Glomerular endothelial cell (primary cell): ENCODE data around the gene MED13L. TPM values are rescaled to one million over a fixed set of nuclear protein-coding genes. Genes with fewer than 3 reads are reported as not detected.

ENCODE experiments used
- DNase-seq: peaks from one replicate; pipeline ENCODE4 v3.0.0-alpha.2; 2011; ENCODE audit warnings: low read depth, low spot score; ENCODE audit errors: extremely low read depth
- total RNA-seq: library from RNA; depleted of rRNA; stranded (reverse); fragments of >200 nt; gene quantifications from 2 replicates; pipeline ENCODE4 v1.2.3, GENCODE V29; 2015

The MED13L gene
- total RNA-seq, result 54.6 and 57.5 TPM in 2 replicates

DNA sequence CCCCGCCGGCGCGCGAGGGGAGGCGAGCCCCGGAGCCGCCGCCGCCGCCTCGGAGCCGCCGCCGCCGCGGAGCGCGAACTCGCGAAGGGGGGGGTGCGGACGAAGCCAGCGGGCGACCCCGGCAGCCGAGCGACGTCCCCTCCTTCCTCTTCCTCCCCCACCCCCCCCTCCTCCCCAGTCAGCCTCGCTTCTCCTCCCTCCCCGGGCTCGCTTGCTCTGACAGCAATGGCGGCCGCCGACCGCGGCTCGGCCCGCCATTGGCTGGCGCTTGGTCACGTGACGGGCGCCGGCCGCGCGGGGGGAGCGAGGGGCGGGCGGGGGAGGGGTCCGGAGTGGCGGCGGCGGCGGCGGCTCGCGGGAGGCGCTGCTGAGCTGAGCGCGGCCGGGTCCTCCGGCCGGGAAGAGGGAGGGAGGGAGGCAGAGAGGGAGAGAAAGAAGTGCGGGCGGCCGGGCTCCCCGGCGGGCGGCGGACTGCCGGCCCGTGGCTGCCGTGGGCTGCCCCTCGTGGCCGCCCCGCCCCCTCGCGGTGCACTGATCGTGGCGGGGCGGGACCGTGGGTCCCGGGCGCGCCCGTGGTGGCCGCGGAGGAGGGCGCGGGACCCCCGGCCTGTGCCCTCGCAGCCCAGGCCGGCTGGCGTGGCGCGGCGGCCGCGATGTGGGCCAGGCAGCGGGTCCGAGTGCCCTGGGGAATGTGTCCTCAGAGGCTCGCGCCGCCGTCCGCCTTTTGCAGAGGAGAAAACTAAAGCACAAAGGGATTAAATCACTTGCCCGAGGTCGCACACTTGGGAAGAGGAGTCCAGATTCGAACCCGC, at the start of gene MED13L:
Gene MED13L, minus strand, starts transcription at position 227 of the 812 bp plus-strand sequence. CDS start 562 bp downstream, outside the sequence.
- no peak for DNase-seq

DNA sequence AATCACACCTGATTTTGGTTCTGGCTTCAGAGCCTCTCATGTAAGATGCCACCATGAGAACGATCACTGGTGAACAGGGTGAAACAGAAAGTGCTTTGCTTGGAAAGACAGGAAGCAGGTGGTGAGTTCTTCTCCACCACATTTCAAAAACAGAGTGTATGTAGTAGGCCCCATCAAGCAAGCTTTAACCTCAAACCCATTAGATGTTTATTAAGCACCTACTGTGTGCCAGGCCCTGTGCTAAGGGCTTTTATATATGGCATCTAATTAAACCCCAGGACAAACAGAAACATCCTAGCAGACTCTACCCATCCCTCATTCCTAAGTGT, 47.8 kb upstream of the MED13L start:
- no peak for DNase-seq

DNA sequence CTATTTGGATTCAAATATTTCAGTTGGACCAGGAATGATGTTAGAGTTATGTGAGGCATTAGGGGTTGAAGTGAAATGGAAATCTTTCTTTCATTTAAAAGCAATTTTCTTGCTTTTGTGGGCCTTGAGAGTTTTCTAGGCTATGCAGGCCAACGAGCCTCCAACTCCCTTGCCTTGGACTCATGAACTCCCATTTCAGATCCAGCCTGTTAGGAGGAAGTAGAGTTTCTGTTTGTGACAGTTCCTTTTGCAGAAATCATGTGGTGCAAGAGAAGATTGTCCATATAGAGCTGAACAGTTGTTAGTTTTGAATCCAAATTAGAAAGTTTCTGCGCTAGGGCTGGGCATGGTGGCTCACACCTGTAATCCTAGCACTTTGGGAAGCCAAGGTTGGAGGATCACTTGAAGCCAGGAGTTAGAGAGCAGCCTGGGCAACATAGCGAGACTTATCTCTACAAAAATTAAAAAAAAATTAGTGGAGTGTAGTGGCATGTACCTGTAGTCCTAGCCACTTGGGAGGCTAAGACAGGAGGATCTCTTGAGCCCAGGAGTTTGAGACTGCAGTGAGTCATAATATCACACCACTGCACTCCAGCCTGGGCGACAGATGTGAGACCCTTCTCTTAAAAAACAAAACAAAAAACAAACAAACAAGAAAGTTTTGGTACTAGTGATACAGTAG, 47.3 kb upstream of the MED13L start:
- DNase-seq, result no peak

DNA sequence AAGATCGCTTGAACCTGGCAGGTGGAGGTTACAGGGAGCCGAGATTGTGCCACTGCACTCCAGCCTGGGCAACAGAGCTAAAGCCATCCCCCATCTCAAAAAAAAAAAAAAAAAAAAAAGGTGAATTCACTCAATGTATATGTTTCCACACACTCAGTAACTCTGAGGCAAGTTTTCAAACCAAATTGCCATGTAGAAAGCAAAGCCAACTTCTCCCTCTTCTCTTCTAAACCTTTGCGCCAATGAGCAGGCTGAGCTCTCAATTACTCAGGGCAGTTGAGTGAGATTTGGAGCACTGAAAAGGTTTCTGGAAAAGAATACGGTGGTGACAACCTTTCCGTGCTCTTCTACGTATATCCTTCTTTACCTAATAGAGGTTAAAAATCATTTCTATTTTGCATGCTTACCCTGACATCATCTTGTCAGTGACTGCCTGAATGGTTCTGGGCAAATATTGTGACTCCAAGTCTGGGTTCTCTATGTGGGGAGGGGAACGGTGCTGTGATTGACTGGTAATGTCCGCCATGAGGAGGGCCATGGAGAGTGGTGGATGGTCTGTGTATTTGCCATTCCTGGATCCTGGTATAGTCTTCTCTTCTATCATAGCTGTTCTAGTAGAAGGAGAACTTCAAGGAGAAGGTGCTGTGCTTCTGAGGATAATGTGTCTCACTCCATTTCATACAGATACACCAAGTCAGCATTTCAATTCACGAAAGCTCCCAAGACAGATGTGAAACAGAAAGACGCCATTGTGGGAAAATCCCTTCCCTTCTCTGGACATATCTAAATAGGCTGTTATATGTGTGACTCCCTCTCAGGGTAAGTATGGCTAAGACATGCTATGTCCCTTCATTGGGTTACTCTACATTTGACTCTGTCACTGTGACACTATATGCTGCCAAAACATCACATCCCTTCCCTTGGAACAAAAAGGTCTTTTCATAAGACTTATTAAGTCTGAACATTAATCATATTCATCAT, 46.2 kb upstream of the MED13L start:
- no peak for DNase-seq

DNA sequence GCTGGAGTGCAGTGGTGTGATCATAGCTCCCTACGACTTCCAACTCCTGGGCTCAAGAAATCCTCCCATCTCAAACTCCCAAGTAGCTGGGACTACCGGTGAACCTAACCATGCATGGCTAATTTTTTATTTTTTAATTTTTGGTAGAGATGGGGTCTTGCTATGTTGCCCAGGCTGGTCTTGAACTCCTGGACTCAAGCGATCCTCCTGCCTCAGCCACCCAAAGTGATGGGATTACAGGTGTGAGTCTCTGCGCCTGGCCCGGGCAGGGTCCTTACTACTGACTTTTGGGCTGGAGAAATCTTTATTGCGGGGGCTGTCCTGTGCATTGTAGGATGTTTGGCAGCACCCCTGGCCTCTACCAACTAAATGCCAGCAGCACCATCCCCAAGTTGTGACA, 44.4 kb upstream of the MED13L start:
- no peak for DNase-seq

DNA sequence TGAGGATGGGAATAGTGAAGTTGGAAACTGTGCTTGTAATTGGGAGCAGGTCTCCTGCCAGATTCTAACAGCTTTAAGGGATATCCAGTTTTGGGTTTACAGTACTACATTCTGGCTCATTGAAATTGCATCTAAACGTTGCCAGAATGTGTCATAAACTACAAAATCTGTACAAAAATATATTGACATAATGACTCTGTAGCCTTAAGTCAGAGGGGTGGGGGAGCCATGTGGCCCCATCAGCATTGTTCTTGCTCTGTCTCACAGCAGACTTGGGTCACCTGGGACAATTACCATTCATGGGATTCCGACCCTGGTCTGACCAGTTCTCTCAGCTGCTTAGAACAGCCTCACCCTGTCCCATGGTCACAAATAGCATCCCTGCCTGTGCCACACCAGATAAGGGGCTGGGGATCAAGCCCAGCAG, 43.3 kb upstream of the MED13L start:
- DNase-seq, result no peak

DNA sequence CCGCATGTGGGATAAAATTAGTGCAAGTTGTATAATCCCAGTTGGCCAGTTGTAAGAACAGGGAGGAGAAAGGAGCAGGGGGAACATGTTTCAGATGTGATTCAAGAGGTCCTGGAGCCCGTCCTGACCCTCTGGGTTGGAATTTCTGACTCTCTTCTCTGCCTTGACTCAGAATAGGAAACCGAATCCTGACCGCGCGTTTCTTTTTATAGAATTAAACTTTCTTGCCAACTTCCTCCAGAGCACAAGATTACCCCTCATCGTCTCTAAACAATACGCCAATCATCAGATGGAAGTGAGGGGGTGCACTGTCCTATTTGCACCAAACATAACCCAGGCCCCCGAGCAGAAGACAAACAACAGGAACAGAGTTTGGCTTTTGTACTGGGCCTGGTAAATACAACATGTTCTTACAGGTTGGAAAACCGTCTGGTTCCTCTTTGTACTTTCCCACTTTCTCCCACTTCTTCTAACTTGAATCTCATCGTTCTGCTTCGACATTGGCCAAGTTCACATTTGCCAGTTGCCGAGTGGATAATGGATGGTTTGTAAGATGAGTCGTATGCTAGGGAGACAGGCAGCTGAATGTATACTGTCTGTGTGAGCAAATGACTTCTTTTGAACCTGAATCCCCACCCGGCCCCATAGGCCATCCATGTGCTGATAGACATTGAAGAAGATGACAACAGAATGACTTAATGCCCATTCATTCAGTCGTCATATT, 42.6 kb upstream of the MED13L start:
- DNase-seq, result no peak

DNA sequence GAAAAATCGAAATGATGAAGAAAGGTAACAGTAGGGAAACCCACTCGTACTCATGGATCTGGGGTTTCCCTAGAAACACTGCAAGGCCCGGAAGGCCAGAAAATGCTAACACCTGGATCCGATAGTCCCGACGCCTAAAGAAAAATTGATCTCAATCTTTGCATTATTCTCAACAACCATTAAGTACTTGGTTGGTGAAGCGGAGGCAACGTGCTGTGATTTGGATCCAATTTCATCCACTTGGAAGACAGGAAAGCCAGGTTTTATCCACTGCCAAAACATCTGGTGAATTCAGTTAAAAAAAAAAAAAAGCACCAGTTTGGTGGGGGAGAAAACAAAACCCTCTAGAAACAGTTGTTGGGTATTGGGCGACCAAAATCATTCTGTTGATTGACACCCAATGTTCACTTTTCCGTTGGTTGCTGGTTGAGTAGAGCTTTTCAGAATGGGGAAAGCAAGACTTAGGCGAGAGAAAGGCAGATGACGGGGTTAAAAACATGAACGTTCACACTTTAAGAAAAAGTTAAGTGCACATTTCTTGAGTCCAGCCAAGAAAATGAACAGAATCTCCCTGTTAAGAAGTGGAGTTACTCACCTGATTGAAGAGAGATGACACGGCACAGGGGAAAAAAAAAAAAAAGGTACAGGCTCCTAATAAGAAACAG, 41.9 kb upstream of the MED13L start:
- DNase-seq, result no peak

DNA sequence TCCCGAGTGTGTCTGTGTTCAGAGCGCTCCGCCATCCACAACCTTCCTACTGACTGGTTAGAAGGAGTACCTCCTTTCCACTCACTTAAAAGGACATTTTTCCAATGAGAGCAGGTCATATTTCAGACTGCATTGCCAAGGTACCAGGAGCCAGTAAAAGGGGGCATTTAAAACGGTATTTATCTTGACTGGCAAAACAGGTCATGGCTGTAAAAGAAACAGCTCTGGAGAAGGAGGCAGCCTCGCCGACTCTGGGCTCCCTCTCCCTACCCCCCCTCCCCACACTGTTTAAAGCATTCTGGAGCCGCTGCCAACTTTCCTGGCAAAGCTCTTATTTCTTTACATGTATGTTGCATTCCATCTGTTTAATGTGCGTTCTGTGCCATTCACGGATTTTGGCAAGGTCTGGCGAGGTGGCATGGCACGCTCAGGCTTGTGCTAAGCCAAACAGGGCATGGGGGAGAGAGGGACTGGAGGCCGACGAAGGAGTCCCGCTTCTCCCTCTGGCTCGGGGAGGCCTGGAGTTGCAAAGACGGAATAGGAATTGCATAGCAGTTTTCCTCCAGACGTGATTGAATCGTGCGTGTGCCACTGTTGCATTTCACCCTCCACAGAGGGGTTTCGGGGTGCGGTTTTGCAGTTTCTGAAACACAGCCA, 41.2 kb upstream of the MED13L start:
- no peak for DNase-seq

DNA sequence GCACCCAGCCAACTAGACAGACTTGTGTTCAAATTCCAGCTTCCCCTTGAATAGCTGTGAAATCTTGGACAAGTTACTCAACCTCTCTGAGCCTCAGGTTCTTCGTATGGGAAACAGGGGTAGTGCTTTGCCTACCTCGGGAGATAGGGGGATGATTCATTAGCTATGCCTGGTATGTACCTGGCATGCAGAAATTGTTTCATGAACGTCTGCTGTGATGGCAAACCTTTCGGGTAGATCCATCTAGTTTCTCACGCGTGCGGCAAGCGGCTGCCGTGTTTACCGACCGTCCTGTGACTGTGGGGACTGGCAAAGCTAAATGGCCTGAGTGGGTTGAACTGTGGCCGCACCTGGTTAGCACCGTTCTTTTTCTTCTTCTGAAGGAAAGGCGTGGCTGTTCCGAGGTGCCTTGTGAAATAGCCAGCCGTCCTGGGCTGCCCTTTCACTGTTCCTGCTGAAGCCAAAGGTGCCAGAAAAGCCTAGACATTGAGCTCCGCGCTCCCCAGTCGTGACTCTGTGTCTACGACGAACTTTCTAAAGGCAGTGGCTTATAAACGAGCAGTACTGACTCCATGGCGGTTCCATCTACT, 40.6 kb upstream of the MED13L start:
- DNase-seq, result no peak

DNA sequence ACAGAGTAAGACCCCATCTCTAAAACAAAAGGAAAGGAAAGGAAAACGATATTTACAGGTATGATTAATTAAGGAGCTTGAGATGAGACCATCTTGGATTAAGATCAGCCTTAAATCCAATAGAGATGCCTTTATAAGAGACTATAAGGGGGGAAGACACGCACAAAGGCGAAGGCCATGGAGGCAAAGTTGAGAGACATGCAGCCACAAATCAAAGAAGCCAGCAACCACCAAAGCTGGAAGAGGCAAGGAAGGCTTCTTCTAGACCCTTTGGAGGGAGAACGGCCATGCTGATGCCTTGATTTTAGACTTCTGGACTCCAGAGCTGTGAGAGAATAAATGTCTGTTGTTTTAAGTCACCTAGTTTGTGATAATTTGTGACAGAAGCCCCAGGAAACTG, 39.6 kb upstream of the MED13L start:
- DNase-seq, result no peak

DNA sequence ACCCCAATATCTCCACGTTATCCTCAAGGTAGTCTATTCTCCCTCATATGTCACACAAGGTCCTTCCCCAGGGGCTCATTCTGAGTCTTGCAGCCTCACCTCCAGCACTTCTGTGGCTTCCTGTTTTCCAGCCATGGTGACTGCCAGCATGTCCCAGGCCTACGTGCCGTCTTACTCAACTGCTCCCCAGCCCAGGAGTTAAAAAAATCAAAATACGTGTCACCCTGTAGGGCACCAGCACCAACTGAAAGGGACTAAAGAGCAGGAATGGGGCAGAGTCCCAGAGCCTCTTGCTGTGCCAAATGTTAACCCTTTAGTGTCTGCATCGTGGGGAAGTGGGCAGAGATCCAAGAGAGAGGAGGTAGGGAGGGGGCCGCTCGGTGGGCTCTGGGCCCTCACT, 37.0 kb upstream of the MED13L start:
- DNase-seq, result no peak

DNA sequence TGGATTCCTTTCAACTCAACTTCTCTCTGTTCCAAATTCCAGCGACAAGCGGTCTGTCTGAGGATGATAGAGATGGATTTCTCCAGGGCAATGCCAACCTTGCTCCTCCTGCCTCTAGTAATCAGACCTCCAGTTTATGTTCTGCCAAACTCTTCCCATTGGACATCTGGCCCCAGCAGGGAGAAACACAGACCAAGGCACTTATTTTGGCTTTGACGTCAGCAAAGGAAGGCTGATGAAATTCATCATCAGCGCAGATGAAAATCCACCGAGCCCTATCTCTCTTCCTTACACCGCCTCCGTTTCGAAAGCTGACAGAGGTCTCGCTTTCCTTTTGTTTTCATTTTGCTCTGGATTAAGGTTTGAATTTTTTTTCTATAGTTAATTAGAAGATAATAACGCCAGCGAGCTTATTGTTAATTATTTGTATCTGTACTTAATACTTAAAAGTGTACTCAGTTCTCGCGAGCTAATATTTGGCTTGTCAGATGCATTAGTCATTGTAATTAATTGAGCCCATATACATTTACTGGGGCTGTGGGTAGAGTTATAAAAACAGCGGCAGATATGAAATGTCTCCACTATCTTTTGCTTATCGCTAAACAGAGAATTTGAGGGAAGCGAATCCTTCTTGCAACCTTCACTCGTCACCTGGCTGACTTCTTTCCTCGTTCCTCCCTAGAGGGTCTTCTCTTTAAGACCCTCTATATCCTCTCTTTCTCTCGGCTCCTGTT, 35.9 kb upstream of the MED13L start:
- no peak for DNase-seq

DNA sequence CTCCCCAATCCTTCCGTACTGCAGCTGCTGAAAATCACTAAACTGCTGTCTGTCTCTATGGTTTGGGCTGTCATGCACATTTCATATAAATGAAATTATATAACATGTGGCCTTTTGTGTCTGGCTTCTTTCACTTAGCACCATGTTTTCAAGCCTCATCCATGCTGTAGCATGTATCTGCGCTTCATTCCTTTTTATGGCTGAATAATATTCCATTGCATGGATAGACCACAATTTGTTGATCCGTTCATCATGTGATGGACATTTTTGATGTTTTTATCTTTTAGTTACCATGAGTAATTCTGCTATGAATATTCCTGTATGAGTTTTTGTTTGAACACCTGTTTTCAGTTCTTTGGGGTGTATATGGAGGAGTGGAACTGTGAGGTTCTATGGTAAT, 32.6 kb upstream of the MED13L start:
- DNase-seq, result no peak

DNA sequence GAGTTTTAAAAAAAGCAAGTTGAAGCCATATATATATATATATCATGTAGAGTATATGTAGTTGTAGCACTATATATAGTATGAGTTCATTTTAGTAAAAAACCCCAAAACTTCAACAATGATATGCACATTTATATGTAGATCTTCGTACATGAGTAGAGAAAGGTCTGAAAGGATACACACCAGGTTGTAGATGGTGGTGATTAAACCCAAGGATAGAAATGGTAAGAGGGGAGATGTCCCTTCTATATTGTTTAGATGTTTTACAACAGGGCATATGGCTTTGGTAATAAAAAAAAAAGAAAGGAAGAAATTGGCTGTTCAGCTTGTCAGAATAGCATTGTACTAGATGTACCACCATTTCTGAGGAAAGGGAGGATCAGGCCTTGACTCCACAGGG, 31.9 kb upstream of the MED13L start:
- DNase-seq, result no peak

DNA sequence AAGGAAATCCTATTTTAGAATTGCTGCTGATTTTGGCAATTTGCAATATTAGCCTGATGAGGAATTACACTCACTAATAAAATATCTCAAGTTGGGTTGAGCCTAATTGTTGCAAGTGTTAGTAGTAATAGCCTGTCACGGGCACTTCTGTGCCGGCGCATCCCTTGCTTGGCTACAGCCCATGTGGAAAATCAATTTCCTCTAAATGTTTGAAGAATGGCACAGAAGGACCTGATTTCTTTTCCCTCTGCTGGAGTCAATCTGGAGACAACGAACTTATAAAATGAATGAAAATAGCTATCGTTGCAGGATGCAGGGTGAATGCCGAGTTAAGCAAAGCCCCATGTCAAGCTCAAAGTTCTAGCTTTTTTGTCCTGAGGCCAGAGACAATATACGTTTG, 31.2 kb upstream of the MED13L start:
- no peak for DNase-seq

DNA sequence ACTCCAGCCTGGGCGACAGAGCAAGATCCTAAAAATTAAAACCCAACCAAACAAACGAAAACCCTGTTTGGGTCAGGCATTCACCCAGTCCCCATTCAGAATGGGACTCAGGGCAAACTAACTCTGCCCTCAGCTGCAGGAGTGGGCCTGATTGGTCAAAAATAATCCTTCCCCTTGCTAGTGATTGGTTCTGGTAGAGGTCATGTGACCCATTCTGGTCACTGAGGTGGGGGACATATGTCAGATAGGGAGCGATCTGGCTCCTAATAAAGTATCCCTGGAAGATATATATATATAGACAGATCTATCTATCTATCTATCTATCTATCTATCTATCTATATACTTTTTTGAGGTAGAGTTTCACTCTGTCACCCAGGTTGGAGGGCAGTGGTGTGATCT, 29.5 kb upstream of the MED13L start:
- no peak for DNase-seq

DNA sequence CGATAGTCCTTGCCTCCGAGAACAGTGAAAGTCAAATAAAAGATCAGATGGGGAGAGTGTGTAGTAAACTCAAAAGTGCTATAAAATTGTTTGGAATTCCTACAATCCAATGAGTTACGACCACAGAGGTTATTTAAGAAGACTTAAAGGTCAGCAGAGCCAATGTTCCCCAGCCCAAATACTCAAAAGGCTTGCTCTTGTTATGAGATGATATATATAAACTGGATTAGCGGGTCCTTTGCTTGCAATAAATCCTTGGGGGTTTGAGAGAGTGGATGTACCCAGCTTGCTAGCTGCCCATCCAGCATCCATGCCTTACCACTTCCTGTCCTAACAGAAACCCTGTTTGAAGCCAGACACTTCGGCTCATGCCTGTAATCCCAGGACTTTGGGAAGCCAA, 29.0 kb upstream of the MED13L start:
- no peak for DNase-seq

DNA sequence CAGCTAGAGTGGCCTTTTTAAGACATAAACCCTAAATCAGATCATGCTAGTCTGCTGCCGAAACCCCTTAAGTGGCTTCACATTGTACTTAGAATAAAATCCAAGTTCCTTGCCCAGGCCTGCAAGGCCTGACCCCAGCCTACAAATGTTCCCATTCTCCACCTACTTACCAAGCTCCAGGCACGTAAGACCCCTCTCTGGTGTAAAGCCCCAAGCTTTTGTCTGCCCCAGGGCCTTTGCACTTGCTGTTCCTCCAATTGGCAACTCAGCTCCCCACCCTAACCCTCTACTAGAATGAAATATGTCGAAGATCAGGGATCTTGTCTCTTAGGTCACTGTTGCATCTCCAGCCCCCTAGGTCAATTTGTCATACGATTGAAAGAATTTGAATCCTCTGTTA, 27.1 kb upstream of the MED13L start:
- DNase-seq, result no peak
